ENCODE measurements around the gene IFI27L2.
A peak's percentile ranks its signal among the peaks of the same experiment; 100 is the strongest.

The IFI27L2 gene

GRCh38 chr14:94079891-94080620 is 49.3 kb downstream of the IFI27L2 start:
- peak; percentile 40 for DNase-seq (ENCODE audit: low spot score)
- TF ChIP-seq CTCF (IDR thresholded peaks at IDR 0.05; ENCODE audit: extremely low read depth, insufficient read depth, missing control alignments), result no peak
- in situ Hi-C loops (cut with MboI; ENCODE audit: low pct_unique_long_range_greater_than_20kb, low sequenced_read_pairs, unreplicated experiment), result no loop called here

DNA sequence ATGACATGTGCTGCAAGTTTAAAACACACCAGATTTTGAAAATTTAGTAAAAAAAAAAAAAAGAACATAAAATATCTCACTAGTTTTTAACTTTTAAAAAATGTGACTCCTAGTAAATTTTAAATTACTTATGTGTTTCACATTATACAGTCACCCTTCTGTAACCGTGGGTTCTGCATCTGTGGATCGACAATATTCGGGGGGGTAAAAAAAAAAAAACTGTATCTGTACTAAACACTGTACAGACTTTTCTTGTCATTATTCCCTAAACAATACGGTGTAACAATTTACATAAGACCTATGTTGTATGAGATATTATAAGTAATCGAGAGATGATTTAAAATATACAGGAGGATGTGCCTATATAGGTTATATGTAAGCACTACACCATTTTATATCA is 51.6 kb downstream of the IFI27L2 start:
- in situ Hi-C loops (cut with MboI; ENCODE audit: low pct_unique_long_range_greater_than_20kb, low sequenced_read_pairs, unreplicated experiment), result no loop called here
- TF ChIP-seq CTCF (IDR thresholded peaks at IDR 0.05; ENCODE audit: extremely low read depth, insufficient read depth, missing control alignments), result no peak

More for the DNA sequence above, 51.6 kb downstream of the IFI27L2 start:
- DNase-seq (ENCODE audit: low spot score), result no peak
